HepG2 (cell line): ENCODE results near the gene GTF2A1. TPM values are rescaled to one million over a fixed set of nuclear protein-coding genes. Genes with fewer than 3 reads are reported as not detected.

Experiments
- ATAC-seq: fragments of 200-7000 bp; cut with Tn5 transposase; 3 replicates; pipeline ENCODE4 v1.9.1; 2020; ENCODE audit warnings: mild to moderate bottlenecking, moderate library complexity
- BruUV-seq: library from RNA; stranded (reverse); fragments of 400-500 nt; replicated peaks from 2 replicates; lab custom pipeline; 2021; lab: Mats Ljungman, UMichigan
- CTCF ChIA-PET: fragments of 300-600 bp; formaldehyde crosslinking; extraction: SDS; loops from one replicate; lab custom pipeline; 2021; ENCODE audit warnings: low total read pairs, inconsistent platforms, low intra/inter-chr PET ratio; lab: Yijun Ruan, JAX
- POLR2A ChIA-PET: fragments of 350-600 bp; sonication (Branson Sonifier 250); formaldehyde crosslinking; loops from one replicate; lab custom pipeline; 2020; ENCODE audit warnings: antibody characterized with exemption, inconsistent platforms; lab: Yijun Ruan, JAX
- DNase-seq: peaks from one replicate; pipeline ENCODE4 v3.0.0-alpha.2; 2015; ENCODE audit warnings: low spot score
- FAIRE-seq: peaks from 3 replicates; lab custom pipeline; 2011; peaks lifted over from hg19 to GRCh38; lab: Jason Lieb, UNC
- H2AFZ ChIP-seq: one replicate; pipeline ENCODE4 v1.6.1; 2011; ENCODE audit warnings: low read length, inconsistent platforms
- H3K27ac ChIP-seq: fragments of 300-600 bp; 3 replicates; pipeline ENCODE4 v1.8.0; 2011; ENCODE audit warnings: mixed run types, mild to moderate bottlenecking, mixed read lengths, low read length, inconsistent platforms; ENCODE audit not compliant: insufficient read depth; ENCODE audit errors: extremely low read length
- H3K27me3 ChIP-seq, 2 experiments: fragments of 200-600 bp in 1 of 2; 2 replicates in 1 of 2; 3 replicates in 1 of 2; pipeline versions ENCODE4 v1.6.0 to v1.8.0; 2011; ENCODE audit warnings: low read length in 2 of 2, mild to moderate bottlenecking in 2 of 2, moderate library complexity in 2 of 2, inconsistent platforms in 1 of 2; ENCODE audit not compliant: insufficient read depth in 2 of 2, control insufficient read depth in 1 of 2
- H3K36me3 ChIP-seq, 2 experiments: fragments of 200-600 bp in 1 of 2; replicated peaks in 1 of 2; 2 replicates in 1 of 2; 3 replicates in 1 of 2; pipeline versions ENCODE4 v1.5.1 to v1.8.0; 2011; ENCODE audit warnings: low read length in 2 of 2, inconsistent platforms in 1 of 2; ENCODE audit not compliant: insufficient read depth in 2 of 2, control insufficient read depth in 1 of 2
- H3K4me1 ChIP-seq: 2 replicates; pipeline ENCODE4 v1.5.1; 2012; ENCODE audit warnings: low read length, inconsistent platforms; ENCODE audit not compliant: insufficient read depth
- H3K4me2 ChIP-seq: 2 replicates; pipeline ENCODE4 v1.6.0; 2011; ENCODE audit warnings: low read depth, low read length, inconsistent platforms
- H3K4me3 ChIP-seq, 3 experiments: fragments of 200-600 bp in 1 of 3; sonication (generic), shearing (Covaris generic) in 1 of 3; replicated peaks in 1 of 3; 2 replicates each; pipeline ENCODE4 v1.5.1; 2011 to 2016; ENCODE audit warnings: low read length in 3 of 3, inconsistent platforms in 2 of 3, low read depth in 2 of 3, mild to moderate bottlenecking in 2 of 3, control low read depth in 1 of 3, mixed read lengths in 1 of 3; ENCODE audit not compliant: insufficient read depth in 1 of 3
- H3K79me2 ChIP-seq: one replicate; pipeline ENCODE4 v1.6.1; 2011; ENCODE audit warnings: low read length, inconsistent platforms; ENCODE audit not compliant: insufficient read depth
- H3K9ac ChIP-seq: 2 replicates; pipeline ENCODE4 v1.6.0; 2011; ENCODE audit warnings: mild to moderate bottlenecking, low read depth, low read length, inconsistent platforms; ENCODE audit not compliant: insufficient read depth
- H3K9me3 ChIP-seq: 2 replicates; pipeline ENCODE4 v1.5.1; 2012; ENCODE audit warnings: mild to moderate bottlenecking, low read length
- H4K20me1 ChIP-seq: 2 replicates; pipeline ENCODE4 v1.6.0; 2011; ENCODE audit warnings: inconsistent platforms, mild to moderate bottlenecking, low read length, moderate library complexity; ENCODE audit not compliant: insufficient read depth
- GABPB1 ChIP-seq: IDR thresholded peaks from 2 replicates; pipeline ENCODE4 v1.6.1; 2016; ENCODE audit warnings: mild to moderate bottlenecking, missing genetic modification reagents, moderate library complexity, missing compliant biosample characterization
- GLI4 ChIP-seq: sonication (generic); formaldehyde crosslinking; IDR thresholded peaks from 2 replicates; pipeline ENCODE4 v1.5.1; 2020; ENCODE audit warnings: missing genetic modification reagents, mild to moderate bottlenecking, moderate library complexity, borderline replicate concordance
- PHF21A ChIP-seq: sonication (generic); formaldehyde crosslinking; IDR thresholded peaks from 2 replicates; pipeline ENCODE4 v1.5.0; 2020; ENCODE audit warnings: mild to moderate bottlenecking, missing genetic modification reagents
- RERE ChIP-seq: IDR thresholded peaks from 2 replicates; pipeline ENCODE4 v1.6.1; 2016; ENCODE audit warnings: low read depth, missing genetic modification reagents, missing compliant biosample characterization
- ZNF496 ChIP-seq: sonication (generic); formaldehyde crosslinking; IDR thresholded peaks from 2 replicates; pipeline ENCODE4 v1.8.1; 2023; ENCODE audit warnings: mild to moderate bottlenecking, moderate library complexity, missing genetic modification reagents; ENCODE audit not compliant: insufficient replicate concordance
- WGBS: methylation state at CpG from one replicate; pipeline ENCODE4 v1.1.6; 2017; ENCODE audit warnings: low lambda C conversion rate; 5-methylcytosine and 5-hydroxymethylcytosine counted together
- in situ Hi-C: cut with HindIII; loops from 2 replicates; pipeline ENCODE4 v1.10.0; 2017; ENCODE audit warnings: low pct_unique_long_range_greater_than_20kb; ENCODE audit not compliant: extremely low pct_ligation_motif_present
- intact Hi-C: fragments of 100-400 bp; cut with micrococcal nuclease; formaldehyde crosslinking; loops from one replicate; pipeline ENCODE4 v1.10.0; 2022; ENCODE audit not compliant: unreplicated experiment
- polyA plus RNA-seq, 8 experiments: library from polyadenylated mRNA; depleted of rRNA in 3 of 8; stranded (reverse) in 7 of 8; unstranded in 1 of 8; fragments of >200 nt; fragmentation: Illumina TruSeq in 4 of 8; extraction: Trizol in 4 of 8; gene quantifications; 2 replicates each; pipeline versions ENCODE4 v1.2.1 to v1.2.3, GENCODE V29; 2011 to 2016; ENCODE audit warnings: low read depth in 4 of 8, missing spikeins in 1 of 8, mixed read lengths in 1 of 8; ENCODE audit not compliant: insufficient read depth in 1 of 8
- total RNA-seq, 5 experiments: library from RNA; depleted of rRNA; stranded (reverse); fragments of >200 nt; fragmentation: Illumina TruSeq; extraction: Trizol; gene quantifications; 2 replicates each; pipeline ENCODE4 v1.2.3, GENCODE V29; 2016; ENCODE audit warnings: low read depth in 1 of 5
- TF ChIP-seq, protein P1 (sequence below): sonication (generic); formaldehyde crosslinking; IDR thresholded peaks from 2 replicates; pipeline ENCODE4 v1.5.0; 2020; ENCODE audit warnings: missing genetic modification reagents, mild to moderate bottlenecking, borderline replicate concordance
- TF ChIP-seq, protein P2 (sequence below): sonication (generic); formaldehyde crosslinking; conservative IDR thresholded peaks from 2 replicates; pipeline ENCODE4 v1.8.0; 2022; ENCODE audit warnings: missing genetic modification reagents

The GTF2A1 gene
- total and polyA plus RNA-seq, 2 of the 13 experiments (the other 11 are each of a cell fraction or from before 2014, with no cell fraction given) = 14.9 to 17.5 TPM

GRCh38 chr14:81127785-81128184, 93.0 kb downstream of the GTF2A1 start (continued):
- TF ChIP-seq RERE (CRISPR knock-in tag) (no peak), GLI4 (no peak), ZNF496 (no peak)

DNA sequence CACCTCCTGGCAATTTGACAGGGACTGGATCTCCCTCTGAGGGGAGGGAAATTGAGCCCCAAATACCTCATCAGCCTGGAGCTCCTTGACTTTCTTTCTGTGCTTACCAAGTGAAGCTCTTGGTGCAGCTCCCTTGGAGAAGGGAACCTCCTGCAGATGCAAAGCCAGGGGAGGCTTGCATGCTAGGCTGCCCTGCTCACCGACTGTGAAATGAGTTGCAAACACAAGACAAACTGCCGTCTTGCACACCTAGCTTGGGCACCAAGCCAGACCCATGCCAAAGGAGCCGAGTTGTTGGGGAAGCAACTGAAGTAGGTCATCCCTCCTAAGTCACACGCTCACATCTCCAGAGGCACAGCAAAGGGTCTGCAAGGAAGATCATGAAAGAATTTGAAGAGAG, 95.2 kb downstream of the GTF2A1 start:
- H2AFZ ChIP-seq = no peak overlapping the region
- ChIA-PET POLR2A (no interaction called here), CTCF (no interaction called here)
- H4K20me1 ChIP-seq = no peaks in the 10 kb centered on the region
- no peak overlapping the region for H3K4me2 ChIP-seq
- in situ Hi-C loops = no loop called here
- intact Hi-C loops = no loop called here
- ATAC-seq (no peak), DNase-seq (no peak), FAIRE-seq (no peak)
- BruUV-seq = no TSS peak
- H3K27me3 ChIP-seq = no peaks in the 10 kb centered on the region
- no peaks in the 10 kb centered on the region for H3K79me2 ChIP-seq
- no peak overlapping the region for H3K4me3 ChIP-seq
- no peak overlapping the region for H3K9ac ChIP-seq
- no peaks in the 10 kb centered on the region for H3K9me3 ChIP-seq
- H3K4me1 ChIP-seq = no peaks in the 10 kb centered on the region
- 70% methylated on average over 4 of the region's 4 CpGs for WGBS
- no peak overlapping the region for H3K27ac ChIP-seq
- TF ChIP-seq, protein P1, sequence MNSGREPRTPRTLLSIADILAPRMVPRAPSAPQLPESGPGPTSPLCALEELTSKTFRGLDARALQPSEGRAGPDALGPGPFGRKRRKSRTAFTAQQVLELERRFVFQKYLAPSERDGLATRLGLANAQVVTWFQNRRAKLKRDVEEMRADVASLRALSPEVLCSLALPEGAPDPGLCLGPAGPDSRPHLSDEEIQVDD = no peak
- no peak for TF ChIP-seq PHF21A (CRISPR knock-in tag)
- TF ChIP-seq GABPB1 (CRISPR knock-in tag) = no peak
- TF ChIP-seq, protein P2, sequence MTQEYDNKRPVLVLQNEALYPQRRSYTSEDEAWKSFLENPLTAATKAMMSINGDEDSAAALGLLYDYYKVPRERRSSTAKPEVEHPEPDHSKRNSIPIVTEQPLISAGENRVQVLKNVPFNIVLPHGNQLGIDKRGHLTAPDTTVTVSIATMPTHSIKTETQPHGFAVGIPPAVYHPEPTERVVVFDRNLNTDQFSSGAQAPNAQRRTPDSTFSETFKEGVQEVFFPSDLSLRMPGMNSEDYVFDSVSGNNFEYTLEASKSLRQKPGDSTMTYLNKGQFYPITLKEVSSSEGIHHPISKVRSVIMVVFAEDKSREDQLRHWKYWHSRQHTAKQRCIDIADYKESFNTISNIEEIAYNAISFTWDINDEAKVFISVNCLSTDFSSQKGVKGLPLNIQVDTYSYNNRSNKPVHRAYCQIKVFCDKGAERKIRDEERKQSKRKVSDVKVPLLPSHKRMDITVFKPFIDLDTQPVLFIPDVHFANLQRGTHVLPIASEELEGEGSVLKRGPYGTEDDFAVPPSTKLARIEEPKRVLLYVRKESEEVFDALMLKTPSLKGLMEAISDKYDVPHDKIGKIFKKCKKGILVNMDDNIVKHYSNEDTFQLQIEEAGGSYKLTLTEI (CRISPR knock-in tag) = no peak
- H3K36me3 ChIP-seq = no peaks in the 10 kb centered on the region
